Measurements from ENCODE around the gene REEP6.

The REEP6 gene

DNA sequence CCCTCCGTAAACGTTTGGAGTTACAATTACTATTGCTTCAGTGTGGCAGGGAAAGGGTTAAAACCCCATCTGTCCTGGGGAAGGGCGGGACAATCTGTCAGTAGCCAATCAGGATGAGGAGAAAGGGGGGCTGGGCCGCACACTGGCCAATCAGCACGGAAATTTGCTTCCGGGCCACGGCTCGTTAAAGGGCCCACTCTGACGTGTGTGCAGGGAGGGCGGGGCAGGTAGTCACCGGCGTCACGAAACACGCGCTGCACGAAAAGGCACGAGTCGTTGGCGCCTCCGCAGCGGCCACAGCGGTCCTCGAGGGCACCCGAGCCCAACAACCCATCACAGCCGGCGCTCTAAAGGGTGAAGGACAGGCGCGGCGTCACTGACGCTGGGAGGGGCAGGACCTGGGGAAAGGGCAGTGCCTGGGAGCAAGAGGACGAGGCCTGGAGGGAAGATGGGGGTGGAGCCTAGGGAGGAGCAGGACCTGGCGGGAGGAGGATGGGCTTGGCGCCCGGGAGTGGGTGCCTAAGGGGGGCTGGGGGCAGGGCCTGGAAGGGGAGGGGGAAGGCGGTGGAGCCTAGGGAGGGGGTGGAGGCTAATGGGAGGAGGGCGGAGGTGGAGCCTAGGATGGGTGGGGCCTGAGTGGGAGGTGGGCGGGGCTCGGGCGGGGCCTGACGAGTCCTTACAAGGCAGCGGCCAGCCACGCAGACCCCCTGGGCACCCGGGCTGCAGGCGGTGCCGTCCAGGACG lies 17.0 kb downstream of the REEP6 start:
- H3K4me3 ChIP-seq (ENCODE audit: low read depth, low read length) = peak overlapping the region; percentile 60
- DNase-seq = peak; percentile 97
- no peak for TF ChIP-seq CTCF (IDR thresholded peaks at IDR 0.05; ENCODE audit: low read depth, low read length)
- H3K27ac ChIP-seq = peak overlapping the region; percentile 89
- no peaks in the 10 kb centered on the region for H3K9me3 ChIP-seq (ENCODE audit: severe bottlenecking)
- H3K36me3 ChIP-seq = no peaks in the 10 kb centered on the region
- H3K27me3 ChIP-seq (ENCODE audit: insufficient read depth, low read depth, severe bottlenecking) = no peaks in the 10 kb centered on the region

DNA sequence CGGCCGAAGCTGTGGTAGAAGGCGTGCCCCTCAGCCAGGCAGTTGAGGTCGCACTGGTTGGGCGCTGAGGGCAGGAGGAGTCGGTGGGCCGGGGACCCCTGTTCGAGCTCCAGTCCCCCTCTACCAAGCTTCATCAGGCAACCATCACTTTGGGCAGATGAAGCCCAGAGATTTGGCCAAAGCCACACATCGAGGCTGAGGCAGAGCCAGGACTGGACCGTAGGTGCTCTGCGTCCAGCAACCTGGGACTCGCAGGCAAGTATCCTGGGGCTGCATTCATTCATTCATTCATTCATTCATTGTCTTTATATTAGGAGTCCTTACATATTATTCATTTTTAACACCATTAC lies 17.5 kb downstream of the REEP6 start:
- no peaks in the 10 kb centered on the region for H3K36me3 ChIP-seq
- H3K27ac ChIP-seq = peak overlapping the region; percentile 45; the same call in 1 of the 2 replicates
- no peak for DNase-seq
- H3K9me3 ChIP-seq (ENCODE audit: severe bottlenecking) = no peaks in the 10 kb centered on the region
- peaks cover 3% of the 10 kb centered on the region for H3K27me3 ChIP-seq (ENCODE audit: insufficient read depth, low read depth, severe bottlenecking)
- 0 out of 2 replicates have a peak overlapping the region, but pooled peaks have one; percentile 15 for H3K4me3 ChIP-seq (ENCODE audit: low read depth, low read length)
- no peak for TF ChIP-seq CTCF (IDR thresholded peaks at IDR 0.05; ENCODE audit: low read depth, low read length)

GRCh38 chr19:1509602-1510441 lies 18.8 kb downstream of the REEP6 start:
- DNase-seq = no peak
- peaks cover 3% of the 10 kb centered on the region for H3K27me3 ChIP-seq (ENCODE audit: insufficient read depth, low read depth, severe bottlenecking)
- H3K9me3 ChIP-seq (ENCODE audit: severe bottlenecking) = no peaks in the 10 kb centered on the region
- H3K4me3 ChIP-seq (ENCODE audit: low read depth, low read length) = no peak overlapping the region
- TF ChIP-seq CTCF (IDR thresholded peaks at IDR 0.05; ENCODE audit: low read depth, low read length) = no peak
- H3K27ac ChIP-seq = no peak overlapping the region
- no peaks in the 10 kb centered on the region for H3K36me3 ChIP-seq

DNA sequence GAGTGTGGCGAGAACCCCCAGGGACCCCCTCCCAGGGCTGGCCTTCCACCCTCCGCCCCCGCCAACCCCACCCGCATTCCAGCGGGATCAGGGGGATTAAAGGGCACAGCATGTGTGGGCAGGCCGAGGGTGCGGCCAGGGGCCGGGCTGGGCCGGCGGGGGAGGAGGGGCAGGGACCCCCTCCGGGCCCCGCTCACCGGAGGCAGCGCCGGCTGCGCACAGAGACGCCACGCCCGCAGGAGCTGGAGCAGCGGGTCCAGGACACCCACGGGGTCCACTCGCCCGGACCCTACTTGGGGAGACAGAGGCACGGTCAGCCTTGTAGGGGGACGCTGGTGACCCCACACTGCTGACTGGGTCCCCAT lies 19.4 kb downstream of the REEP6 start:
- no peak for DNase-seq
- Histone ChIP-seq H3K4me3 (ENCODE audit: low read depth, low read length) (no peak overlapping the region), H3K36me3 (no peaks in the 10 kb centered on the region), H3K27ac (no peak overlapping the region), H3K27me3 (ENCODE audit: insufficient read depth, low read depth, severe bottlenecking) (peaks cover 3% of the 10 kb centered on the region), H3K9me3 (ENCODE audit: severe bottlenecking) (no peaks in the 10 kb centered on the region)
- no peak for TF ChIP-seq CTCF (IDR thresholded peaks at IDR 0.05; ENCODE audit: low read depth, low read length)

GRCh38 chr19:1510807-1511206 lies 19.8 kb downstream of the REEP6 start:
- peaks cover 3% of the 10 kb centered on the region for H3K27me3 ChIP-seq (ENCODE audit: insufficient read depth, low read depth, severe bottlenecking)
- DNase-seq = no peak
- H3K27ac ChIP-seq = no peak overlapping the region
- no peak overlapping the region for H3K4me3 ChIP-seq (ENCODE audit: low read depth, low read length)
- H3K9me3 ChIP-seq (ENCODE audit: severe bottlenecking) = no peaks in the 10 kb centered on the region
- TF ChIP-seq CTCF (IDR thresholded peaks at IDR 0.05; ENCODE audit: low read depth, low read length) = no peak
- no peaks in the 10 kb centered on the region for H3K36me3 ChIP-seq

Data from WERI-Rb-1 (cell line).